Fibroblast of lung (primary cell): Measurements from ENCODE around the gene CHST11.

Source experiments
- CTCF ChIP-seq, 2 donors: IDR thresholded peaks in 1 of 2; conservative IDR thresholded peaks in 1 of 2; 1 replicate in 1 of 2; 2 replicates in 1 of 2; pipeline ENCODE4 v1.5.1; 2011 to 2012; ENCODE audit warnings: low read length in 2 of 2, control low read depth in 1 of 2, inconsistent platforms in 1 of 2, low read depth in 1 of 2, mild to moderate bottlenecking in 1 of 2
- EZH2 ChIP-seq: IDR thresholded peaks from 2 replicates; pipeline ENCODE4 v1.5.1; 2012; ENCODE audit warnings: low read length, control low read depth, mild to moderate bottlenecking; ENCODE audit errors: missing control alignments

- no peak for TF ChIP-seq CTCF (conservative IDR thresholded peaks at IDR 0.05 in 1 of 2, IDR thresholded peaks at IDR 0.05 in 1 of 2; ENCODE audit: low read depth in 1 of 2, low read length in 2 of 2)
- TF ChIP-seq EZH2, result no peak
Measured at GRCh38 chr12:104634852-104635251, 178.1 kb downstream of the CHST11 start.
